DND-41 (cell line): ENCODE results near the gene ZBED2.

ENCODE experiments used
- CTCF ChIP-seq: IDR thresholded peaks from 2 replicates; pipeline ENCODE4 v1.5.1; 2012; ENCODE audit warnings: borderline replicate concordance, low read length, moderate library complexity, mild to moderate bottlenecking; ENCODE audit not compliant: poor library complexity, severe bottlenecking; ENCODE audit errors: extremely low read depth
- EZH2 ChIP-seq: IDR thresholded peaks from 3 replicates; pipeline ENCODE4 v1.6.1; 2012; ENCODE audit warnings: borderline replicate concordance, low read depth, mild to moderate bottlenecking, moderate library complexity, low read length, inconsistent platforms; ENCODE audit not compliant: severe bottlenecking

DNA sequence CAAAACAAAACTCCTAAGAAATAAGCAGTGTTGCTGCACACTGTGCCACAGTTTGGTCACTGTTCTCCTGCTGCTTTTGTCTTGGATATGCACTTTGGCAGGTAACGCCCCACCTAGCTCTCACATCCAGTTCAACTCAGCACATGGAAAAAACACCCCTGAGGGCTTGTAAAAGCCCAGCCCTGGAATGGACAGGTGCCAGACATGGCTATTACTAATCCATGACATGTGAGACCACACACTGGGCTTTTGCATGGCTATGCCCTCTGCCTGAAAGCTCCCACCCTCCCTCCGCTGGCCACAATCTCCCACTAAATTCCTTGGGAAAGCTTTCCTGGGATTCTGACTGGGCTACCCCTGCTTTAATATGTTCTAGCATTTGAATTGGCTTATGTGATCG, 24.7 kb upstream of the ZBED2 start:
- TF ChIP-seq EZH2, result no peak
- no peak for TF ChIP-seq CTCF
